ENCODE results near the gene CNPY1.
"Not testable (repeated sequence)": the region's sequence is repeated elsewhere in the genome, so short reads cannot be mapped to it uniquely, and the experiment has no call there.

CNPY1 gene

GRCh38 chr7:155567646-155568332 is 21.4 kb upstream of the CNPY1 start:
- DNase-seq (ENCODE audit: low read depth) = no peak
- H3K4me3 ChIP-seq (ENCODE audit: low read depth, low read length) = no peak overlapping the region
- TF ChIP-seq, protein P1, sequence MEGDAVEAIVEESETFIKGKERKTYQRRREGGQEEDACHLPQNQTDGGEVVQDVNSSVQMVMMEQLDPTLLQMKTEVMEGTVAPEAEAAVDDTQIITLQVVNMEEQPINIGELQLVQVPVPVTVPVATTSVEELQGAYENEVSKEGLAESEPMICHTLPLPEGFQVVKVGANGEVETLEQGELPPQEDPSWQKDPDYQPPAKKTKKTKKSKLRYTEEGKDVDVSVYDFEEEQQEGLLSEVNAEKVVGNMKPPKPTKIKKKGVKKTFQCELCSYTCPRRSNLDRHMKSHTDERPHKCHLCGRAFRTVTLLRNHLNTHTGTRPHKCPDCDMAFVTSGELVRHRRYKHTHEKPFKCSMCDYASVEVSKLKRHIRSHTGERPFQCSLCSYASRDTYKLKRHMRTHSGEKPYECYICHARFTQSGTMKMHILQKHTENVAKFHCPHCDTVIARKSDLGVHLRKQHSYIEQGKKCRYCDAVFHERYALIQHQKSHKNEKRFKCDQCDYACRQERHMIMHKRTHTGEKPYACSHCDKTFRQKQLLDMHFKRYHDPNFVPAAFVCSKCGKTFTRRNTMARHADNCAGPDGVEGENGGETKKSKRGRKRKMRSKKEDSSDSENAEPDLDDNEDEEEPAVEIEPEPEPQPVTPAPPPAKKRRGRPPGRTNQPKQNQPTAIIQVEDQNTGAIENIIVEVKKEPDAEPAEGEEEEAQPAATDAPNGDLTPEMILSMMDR (IDR thresholded peaks at IDR 0.05; ENCODE audit: insufficient read depth, low read depth, low read length, missing control alignments) = no peak

- TF ChIP-seq, protein P1 (IDR thresholded peaks at IDR 0.05; ENCODE audit: insufficient read depth, low read depth, low read length, missing control alignments) = no peak
- no peak overlapping the region for H3K4me3 ChIP-seq (ENCODE audit: low read depth, low read length)
- no peak for DNase-seq (ENCODE audit: low read depth)
These were observed 19.9 kb upstream of the CNPY1 start for GRCh38 chr7:155566011-155566836.

- H3K4me3 ChIP-seq (ENCODE audit: low read depth, low read length) = no peak overlapping the region
- DNase-seq (ENCODE audit: low read depth) = no peak
- TF ChIP-seq, protein P1 (IDR thresholded peaks at IDR 0.05; ENCODE audit: insufficient read depth, low read depth, low read length, missing control alignments) = no peak
These were observed 19.2 kb upstream of the CNPY1 start for GRCh38 chr7:155565596-155565995.

- not testable (repeated sequence) for DNase-seq (ENCODE audit: low read depth)
These were observed 16.6 kb upstream of the CNPY1 start for GRCh38 chr7:155562976-155563375.

DNA sequence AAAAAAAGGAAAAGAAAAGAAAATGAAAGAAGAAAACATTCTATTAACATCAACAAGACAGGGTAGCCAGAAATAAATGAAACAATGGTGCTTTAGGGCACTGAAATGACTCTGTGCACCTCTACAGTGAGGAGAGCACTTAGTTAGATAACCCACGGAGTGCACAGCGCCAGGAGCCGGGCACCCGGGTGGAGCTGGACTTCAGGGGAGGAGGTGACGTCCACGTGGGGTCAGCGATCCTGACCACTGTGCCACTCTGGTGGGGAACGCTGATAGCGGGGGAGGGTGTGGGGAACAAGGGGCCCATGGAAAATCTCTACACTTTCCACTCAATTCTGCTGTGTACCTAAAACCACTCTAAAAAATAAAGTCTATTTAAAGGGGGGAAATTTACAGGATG is 15.7 kb upstream of the CNPY1 start:
- H3K4me3 ChIP-seq (ENCODE audit: low read depth, low read length) = no peak overlapping the region
- TF ChIP-seq, protein P1 (IDR thresholded peaks at IDR 0.05; ENCODE audit: insufficient read depth, low read depth, low read length, missing control alignments) = no peak
- DNase-seq (ENCODE audit: low read depth) = no peak

More at GRCh38 chr7:155562976-155563375, 16.6 kb upstream of the CNPY1 start:
- not testable (repeated sequence) for H3K4me3 ChIP-seq (ENCODE audit: low read depth, low read length)

GRCh38 chr7:155560982-155561686 is 14.8 kb upstream of the CNPY1 start:
- no peak for DNase-seq (ENCODE audit: low read depth)
- no peak overlapping the region for H3K4me3 ChIP-seq (ENCODE audit: low read depth, low read length)
- TF ChIP-seq, protein P1 (IDR thresholded peaks at IDR 0.05; ENCODE audit: insufficient read depth, low read depth, low read length, missing control alignments) = no peak

All from GM12865 (cell line).